HG03457 (cell line): Measurements from ENCODE around the gene ECI1.

ENCODE experiments used
- ATAC-seq: cut with Tn5 transposase; IDR thresholded peaks from one replicate; pipeline ENCODE4 v1.9.1; 2021; ENCODE audit warnings: moderate number of reproducible peaks; ENCODE audit not compliant: unreplicated experiment

ECI1 gene

DNA sequence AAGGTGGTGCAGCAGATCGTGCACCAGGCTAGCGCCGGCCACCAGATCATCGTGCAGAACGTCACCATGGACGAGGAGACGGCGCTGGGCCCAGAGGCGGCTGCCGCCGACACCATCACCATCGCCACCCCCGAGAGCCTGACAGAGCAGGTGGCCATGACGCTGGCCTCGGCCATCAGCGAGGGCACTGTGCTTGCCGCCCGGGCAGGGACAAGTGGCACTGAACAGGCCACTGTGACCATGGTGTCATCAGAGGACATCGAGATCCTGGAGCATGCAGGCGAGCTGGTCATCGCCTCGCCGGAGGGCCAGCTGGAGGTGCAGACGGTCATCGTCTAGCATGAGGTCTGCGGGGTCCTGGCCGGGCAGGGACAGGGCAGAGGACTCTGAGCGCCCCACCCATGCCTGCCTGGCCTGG lies 16.1 kb downstream of the ECI1 start:
- ATAC-seq, result no peak

DNA sequence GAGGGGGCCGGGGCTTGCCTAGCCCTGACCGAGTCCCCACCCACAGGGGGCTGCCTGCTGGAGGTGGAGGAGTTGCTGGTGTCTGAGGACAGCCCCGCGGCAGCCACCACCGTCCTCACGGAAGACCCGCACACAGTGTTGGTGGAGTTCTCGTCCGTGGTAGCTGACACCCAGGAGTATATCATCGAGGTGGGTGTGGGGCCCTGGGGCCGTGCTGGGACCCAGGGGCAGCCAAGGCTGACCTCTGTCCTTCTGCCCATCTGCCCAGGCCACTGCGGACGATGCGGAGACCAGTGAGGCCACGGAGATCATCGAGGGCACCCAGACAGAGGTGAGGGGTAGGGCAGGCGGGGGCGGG lies 16.6 kb downstream of the ECI1 start:
- ATAC-seq, result no peak

DNA sequence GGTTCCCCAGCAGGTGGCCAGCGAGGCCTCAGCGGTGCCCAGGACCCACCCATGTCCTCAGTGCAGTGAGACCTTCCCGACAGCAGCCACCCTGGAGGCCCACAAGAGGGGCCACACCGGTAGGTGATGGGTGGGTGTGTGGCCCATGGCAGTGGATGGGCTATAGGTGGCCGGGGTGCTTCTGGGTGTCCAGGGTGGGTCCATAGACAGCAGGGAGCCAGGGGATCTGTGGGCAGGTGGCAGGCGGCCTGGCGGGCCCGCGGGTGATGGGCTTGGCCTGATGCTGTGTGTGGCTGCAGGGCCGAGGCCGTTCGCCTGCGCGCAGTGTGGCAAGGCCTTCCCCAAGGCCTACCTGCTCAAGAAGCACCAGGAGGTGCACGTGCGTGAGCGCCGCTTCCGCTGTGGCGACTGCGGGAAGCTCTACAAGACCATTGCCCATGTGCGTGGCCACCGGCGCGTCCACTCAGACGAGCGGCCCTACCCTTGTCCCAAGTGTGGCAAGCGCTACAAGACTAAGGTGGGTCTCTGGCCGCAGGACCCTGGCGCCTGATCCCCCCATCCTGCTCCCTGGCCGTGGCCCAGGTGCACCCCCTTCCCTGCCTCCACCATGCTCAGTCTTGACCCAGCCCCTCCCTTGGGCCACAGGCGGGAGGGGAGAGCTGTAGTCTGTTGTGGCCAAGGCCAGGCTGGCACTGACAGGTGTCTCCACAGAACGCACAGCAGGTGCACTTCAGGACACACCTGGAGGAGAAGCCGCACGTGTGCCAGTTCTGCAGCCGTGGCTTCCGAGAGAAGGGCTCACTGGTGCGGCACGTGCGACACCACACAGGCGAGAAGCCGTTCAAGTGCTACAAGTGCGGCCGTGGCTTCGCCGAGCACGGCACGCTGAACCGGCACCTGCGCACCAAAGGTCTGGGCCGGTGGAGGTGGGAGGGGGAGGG lies 17.2 kb downstream of the ECI1 start:
- no peak for ATAC-seq

DNA sequence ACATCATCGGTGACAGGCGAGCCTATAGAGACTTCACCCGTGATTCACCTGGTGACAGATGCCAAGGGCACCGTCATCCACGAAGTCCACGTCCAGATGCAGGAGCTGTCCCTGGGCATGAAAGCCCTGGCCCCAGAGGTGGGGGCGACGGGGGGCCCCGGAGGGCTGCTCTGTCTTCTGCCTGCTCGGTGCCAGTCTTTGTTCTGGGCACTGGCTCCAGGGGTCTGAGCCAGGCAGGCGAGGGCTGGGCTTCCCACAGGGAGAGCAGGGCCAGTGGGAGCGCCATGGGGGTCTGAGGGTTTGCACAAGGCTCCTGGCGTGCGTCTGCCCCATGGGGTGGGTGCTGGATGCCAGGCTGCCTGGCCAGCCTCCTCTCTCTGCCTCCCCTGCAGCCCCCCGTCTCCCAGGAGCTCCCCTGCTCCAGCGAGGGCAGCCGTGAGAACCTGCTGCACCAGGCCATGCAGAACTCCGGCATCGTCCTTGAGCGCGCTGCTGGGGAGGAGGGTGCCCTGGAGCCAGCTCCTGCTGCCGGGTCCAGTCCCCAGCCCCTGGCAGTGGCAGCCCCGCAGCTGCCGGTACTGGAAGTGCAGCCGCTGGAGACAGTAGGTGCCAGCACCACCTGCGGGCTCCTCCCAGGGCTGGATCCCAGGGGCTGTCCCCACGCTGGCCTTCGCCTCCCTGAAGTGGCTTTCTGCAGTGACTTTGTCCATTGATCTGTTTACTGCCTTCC lies 18.2 kb downstream of the ECI1 start:
- ATAC-seq, result no peak

DNA sequence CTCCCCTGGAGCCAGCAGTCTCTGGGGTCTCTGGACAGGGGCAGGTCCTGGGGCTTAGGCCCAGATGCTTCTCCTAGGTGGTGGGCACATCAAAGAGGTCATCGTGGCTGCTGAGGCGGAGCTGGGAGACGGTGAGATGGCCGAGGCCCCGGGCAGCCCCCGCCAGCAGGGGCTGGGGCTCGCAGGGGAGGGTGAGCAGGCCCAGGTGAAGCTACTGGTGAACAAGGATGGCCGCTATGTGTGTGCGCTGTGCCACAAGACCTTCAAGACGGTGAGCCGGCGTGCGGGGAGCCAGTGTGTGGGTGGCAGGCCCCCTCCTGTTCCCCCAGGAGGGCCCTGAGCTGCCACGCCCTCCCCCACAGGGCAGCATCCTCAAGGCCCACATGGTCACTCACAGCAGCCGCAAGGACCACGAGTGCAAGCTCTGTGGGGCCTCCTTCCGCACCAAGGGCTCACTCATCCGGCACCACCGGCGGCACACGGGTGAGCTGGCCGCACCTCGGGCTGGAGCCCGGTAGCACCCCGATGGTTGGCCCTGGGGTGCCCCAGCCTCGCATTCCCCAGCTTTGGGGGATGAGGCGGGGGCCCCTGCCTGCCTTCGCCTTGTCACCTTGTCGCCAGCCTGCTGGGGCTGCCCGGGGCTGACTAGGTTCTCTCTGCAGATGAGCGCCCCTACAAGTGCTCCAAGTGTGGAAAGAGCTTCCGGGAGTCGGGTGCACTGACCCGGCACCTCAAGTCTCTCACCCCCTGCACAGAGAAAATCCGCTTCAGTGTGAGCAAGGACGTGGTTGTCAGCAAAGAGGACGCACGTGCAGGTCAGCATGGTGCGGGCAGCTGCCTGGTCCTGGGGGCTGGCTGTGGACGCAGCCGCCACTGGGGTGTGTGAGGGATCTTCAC lies 19.0 kb downstream of the ECI1 start:
- ATAC-seq, result no peak

DNA sequence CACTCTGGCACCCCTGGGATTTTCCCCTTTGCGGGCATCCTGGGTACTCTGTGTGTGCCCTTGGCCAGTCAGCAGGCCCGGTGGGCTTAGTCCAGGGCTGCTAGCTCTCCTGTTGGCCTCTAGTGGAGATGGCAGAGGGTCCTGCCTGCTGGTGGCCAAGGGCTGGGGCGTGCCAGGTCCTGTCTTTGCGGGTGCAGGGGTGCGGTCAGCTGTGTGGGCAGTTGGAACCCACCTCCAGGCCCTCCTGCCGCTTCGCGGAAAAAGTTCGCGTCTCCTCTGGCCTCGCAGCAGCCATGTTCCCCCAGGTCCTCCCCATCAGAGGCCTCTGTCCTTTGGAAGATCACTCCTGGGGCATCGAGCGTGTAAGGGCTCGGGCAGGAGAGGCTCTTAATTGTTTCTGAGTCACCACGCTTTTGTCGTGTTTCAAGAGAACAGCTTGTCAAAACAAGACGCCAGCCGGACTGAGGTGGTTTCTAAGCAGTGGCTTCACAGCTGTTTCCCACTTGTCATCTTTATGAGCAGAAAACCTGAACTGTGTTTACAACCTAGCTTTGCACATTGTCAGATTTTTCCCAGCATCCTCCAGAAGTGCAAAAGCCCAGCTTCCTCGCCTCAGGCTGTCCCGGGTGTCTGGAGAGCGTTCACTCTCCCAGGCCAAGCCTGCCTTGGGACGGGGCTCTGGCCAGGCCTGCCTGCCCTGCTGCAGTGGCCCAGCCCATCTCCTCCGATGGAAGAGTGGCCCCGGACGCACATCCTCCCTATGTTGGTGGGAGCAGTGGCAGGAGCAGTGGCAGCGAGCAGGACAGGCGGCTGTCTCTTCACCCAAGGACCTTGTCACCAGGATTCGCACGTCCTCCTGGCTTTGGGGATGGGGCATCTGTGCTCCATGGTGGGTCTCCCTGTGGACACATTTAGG lies 20.1 kb downstream of the ECI1 start:
- ATAC-seq, result no peak

DNA sequence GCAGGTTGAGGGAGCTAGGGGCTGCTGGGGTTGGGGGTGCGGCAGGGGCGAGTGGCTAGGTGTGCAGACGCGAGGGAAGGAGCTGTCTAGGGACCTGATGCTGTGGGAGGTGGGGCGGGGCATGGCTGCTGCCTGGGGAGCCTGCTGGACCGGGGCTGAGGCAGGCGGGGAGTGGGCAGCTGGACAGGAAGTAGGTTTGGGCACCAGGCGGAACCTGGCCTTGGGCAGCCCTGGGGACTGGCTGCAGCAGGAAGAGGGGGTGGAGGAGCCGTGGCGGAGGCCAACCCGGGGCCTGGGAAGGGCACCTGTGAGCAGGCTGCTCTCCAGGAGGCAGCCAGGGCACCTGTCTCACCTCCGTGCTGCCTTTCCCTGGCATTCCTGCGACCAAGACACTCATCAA lies 21.0 kb downstream of the ECI1 start:
- ATAC-seq, result no peak

DNA sequence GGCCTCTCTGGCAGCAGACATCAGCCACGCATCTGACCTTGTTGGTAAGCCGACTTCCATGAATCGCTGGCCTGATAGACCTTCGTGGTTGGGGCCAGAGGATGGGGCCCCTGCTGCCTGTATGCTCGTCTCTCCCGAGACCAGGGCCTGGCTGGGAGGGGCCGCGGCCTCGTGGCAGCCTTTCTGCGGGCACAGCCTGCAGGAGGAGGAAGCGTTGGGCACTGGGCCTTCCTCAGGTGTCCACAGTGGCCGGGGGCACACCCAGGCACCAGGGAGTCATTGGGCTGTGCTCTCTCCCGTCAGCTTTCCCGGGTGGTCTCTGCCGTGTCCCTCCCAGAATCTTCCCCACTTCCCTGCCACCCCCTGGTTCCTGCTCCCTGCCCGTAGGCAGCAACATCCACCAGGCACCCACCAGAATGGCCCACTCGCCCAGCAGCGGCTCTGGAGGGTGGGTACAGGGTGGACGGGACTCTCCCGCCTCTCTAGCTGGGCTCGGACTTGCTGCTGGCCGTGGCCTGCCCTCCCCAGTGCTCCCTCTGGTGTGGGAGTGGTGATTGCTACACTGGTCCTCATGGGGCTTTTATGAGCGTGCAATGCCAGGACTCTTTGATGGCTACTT lies 21.6 kb downstream of the ECI1 start:
- no peak for ATAC-seq

DNA sequence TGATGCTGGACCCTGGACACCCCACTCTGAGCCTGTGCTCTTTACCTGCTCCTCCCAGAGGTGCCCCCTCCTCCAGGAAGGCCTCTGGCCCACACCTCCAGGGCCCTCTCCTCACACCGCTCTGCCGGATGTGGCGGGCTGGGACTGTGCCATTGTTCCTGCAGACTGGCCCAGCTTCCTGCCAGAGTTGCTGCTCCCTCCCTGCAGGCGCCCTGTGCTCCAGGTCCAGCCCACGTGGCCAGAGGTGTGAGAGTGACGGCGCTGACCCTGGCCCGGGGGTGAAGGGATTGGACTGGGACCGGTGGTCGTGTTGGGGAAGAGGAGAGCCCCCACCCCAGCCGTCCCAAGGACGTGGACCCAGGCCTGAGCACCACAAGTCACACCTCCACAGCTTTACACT lies 22.3 kb downstream of the ECI1 start:
- no peak for ATAC-seq

DNA sequence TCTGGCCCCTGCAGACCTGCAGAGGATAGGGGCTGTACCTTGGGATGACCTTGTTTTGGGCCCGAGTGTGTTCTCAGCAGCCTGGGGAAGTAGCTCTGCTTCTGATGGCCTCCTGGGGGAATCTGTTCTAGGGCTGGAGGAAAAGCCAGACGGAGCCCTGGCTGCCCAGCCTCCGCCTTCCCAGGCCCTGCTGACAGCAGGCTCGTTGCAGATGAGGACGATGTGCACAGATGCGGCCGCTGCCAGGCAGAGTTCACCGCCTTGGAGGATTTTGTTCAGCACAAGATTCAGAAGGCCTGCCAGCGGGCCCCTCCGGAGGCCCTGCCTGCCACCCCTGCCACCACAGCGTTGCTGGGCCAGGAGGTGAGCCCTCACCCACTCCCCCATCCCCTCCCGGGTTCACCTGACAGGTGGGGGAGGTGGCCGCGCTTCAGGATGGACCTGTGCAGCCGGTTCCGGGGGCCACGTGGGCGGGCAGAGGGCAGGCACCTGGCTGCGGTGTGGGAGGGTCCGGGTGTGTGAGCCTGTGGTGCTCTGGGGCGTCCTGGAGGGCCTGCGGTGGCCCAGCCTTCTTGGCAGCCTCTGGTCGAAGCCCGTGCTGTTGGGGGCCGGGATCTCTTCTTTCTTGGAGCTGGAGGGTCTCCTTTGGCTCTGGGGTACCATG lies 23.1 kb downstream of the ECI1 start:
- no peak for ATAC-seq

DNA sequence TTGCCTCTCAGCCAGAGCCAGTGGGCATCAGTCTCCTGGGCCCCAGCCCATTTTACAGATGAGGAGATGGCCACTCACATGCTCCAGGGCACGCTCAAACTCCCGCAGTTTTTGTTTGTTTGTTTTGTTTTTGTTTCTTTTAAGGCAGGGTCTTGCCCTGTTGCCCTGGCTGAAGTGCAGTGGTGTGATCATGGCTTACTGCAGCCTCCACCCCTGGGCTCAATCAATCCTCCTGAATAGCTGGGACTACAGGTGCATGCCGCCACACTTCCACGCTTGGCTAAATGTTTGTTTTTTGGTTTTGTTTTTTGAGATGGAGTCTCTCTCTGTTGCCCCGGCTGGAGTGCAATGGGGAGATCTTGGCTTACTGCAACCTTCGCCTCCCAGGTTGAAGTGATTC lies 24.5 kb downstream of the ECI1 start:
- ATAC-seq, result no peak

DNA sequence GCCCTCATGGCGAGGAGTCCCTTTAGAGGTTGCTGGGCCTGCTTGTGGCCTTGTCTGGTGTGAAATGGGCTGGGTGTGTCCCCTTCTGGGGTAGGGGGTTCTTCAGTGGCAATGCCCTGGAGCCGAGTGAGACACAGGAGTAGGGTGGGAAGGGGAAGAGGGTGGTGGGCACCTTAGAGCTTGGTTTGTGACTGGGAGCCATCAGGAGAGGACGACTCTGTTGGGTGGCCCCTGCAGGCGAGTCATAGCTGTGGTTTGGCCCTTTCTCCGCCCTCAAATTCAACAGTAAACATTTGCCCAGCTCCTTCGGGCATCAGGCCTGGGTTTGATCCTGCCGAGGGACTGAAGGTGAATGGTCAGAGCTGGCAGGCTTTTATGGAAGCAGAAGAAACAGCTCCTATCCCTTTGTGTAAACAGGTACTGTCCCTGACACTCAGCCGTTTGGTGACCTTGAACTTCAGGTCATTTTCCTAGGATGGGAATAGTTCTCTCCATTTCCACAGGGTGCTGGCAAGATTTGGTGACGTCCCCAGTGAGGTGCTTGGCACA lies 25.1 kb downstream of the ECI1 start:
- no peak for ATAC-seq

DNA sequence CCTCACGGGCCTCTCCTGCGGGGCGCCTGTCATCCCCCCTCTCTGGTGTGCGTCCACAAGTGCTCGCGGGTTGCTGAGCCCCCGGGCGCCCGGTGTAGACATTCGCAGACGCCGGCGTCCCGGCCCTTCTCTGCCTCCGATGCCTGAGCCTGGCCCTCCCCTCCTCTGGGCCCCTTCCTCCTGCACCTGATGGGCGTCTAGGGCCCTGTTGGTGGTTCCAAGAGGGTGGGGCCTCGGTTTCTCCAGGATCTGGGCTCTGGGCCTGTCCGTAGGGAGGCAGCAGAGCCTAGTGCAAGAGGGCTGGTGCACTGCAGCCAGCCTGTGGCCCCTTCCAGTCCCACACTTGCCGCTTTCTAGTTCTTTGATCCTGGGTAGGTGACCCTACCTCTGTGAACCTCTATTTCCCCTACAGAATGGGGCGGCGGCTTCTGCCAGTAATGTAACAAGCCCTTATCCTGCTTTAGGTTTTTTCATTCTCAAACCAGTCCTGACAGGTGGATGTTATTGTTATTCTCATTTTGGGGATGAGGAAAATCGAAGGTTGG lies 27.4 kb downstream of the ECI1 start:
- peak; percentile 4 for ATAC-seq

DNA sequence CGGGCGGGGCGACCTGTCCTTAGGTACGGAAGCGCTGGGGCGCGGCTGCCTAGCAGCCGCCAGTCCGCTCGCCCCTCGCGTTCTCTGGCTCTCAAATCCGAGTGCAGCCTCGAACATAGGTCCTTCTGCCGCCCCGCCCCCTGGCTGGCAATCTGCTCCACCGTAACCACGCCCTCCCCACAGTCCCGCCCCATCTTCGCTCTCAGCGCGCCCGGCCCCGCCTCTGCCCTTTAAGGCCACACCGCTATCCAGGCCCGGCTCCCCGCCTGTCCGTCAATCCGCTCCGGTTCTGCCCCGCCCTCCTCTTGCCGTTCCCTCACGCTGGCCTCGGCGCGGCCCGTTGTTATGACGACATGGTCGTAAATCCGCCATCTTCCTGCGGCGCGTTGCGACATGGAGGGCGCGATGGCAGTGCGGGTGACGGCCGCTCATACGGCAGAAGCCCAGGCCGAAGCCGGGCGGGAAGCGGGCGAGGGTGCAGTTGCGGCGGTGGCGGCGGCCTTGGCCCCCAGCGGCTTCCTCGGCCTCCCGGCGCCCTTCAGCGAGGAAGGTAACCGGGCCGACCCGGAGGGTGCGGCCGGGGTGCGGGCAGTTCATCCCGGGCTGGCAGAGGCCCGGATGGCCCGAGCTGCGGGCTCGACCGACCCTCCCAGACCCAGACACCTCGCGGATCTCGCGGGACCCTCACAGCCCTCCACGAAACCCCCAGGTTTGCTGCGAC lies 28.0 kb downstream of the ECI1 start, which contains the start of gene E4F1:
Gene E4F1, plus strand, starts transcription at position 371 of the 721 bp plus-strand sequence. Its CDS starts 23 bp downstream, at position 394.
- ATAC-seq, result peak; percentile 78

DNA sequence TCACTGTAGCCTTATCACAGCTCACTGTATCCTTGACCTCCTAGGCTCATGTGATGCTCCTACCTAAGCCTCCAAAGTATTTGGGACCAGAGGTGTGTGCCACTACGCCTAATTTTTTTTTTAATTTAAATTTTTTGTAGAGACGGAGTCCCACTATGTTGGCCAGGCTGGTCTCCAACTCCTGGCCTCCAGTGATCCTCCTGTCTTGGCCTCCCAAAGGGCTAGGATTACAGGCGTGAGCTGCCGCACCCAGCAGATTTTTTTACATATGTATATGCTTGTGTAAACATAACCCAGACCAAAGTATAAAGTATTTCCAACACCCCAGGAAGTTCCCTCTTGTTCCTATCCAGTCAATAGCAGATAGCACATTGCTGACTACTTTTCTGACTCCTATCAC lies 35.1 kb downstream of the ECI1 start:
- no peak for ATAC-seq

DNA sequence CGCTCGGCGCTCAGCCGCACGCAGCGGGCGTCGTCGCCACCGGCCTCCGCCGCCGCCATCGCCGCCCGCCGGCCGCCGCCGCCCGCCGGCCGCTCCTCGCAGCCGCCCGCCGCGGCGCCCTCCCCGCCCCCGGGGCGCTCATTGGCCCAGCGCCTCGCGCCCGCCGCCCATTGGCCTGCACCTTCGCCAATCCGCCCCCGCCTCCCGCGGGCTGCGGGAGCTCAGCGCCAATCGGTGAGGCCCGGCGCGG lies 36.7 kb downstream of the ECI1 start, which contains the start of gene PGP:
Gene PGP, minus strand, starts transcription at position 122 of the 250 bp plus-strand sequence. Its CDS starts 63 bp downstream, at position 59.
- ATAC-seq, result peak; percentile 72

DNA sequence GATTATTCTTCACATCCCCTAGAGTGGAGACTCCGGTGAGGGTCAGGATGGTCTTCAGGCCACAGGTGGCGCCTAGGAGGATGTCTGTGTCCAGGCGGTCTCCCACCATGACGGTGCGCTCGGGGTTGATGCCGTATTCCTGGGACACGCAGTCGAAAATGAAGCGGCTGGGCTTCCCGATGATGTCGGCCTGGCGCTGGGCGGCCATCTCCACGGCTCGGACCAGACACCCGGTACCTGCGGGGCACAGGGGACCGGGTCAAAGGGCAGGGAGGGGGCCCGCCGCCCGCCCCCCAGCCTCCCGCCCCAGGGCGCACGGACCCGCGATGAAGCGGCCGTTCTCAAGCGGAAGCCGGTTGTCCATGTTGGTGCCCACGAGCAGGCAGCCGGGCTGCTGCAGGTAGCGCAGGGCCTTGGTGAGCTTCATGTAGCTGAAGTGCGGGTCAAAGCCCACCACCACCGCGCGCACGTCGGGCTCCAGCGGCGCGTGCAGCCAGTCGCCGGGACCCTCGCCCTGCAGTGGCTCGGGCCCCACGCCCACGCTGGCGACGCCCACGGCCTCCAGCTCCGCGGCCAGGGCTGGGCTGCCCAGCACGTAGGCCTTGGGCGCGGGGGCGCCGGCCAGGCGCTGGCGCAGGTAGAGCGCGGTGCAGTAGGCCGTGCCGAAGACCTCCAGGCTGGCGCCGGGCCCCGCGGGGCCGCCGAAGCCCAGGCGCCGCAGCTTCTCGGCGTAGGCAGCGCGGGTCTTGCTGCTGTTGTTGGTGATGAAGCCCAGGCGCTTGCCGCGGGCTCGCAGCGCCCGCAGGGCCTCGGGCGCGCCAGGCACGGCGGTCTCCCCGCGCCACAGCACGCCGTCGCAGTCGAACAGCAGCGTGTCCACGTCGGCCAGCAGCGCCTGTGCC lies 37.3 kb downstream of the ECI1 start:
- no peak for ATAC-seq
